Measurements from ENCODE around the gene MYH9. TPM values are rescaled to one million over a fixed set of nuclear protein-coding genes. Genes with fewer than 3 reads are reported as not detected.

Gene MYH9
- polyA plus RNA-seq, 3 donors, result 257 to 295 (median 274) TPM

DNA sequence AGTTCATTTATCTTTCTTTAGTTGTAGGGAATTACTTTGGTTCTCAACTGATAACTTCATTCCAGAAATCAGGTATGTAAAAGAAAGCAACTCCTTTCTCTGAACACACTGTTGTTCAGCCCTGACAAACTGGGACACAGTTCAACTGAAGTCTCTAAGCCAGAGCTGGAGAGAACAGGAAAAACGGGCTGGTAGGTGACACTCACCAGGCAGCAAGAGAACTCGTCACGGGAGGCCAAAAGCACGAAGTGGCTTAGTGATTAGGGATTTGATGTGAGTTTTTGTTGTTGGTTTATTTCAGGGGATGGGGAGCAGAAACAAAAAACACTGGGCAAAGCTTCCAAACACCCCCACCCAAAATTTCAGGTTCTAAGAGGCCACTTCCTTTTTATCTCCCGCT lies 54.1 kb downstream of the MYH9 start:
- no peak for DNase-seq (ENCODE audit: low read depth in 3 of 3, low spot score in 2 of 3)

- no peak for DNase-seq (ENCODE audit: low read depth in 3 of 3, low spot score in 2 of 3)
Measured at GRCh38 chr22:36332623-36333332, 55.0 kb downstream of the MYH9 start.

DNA sequence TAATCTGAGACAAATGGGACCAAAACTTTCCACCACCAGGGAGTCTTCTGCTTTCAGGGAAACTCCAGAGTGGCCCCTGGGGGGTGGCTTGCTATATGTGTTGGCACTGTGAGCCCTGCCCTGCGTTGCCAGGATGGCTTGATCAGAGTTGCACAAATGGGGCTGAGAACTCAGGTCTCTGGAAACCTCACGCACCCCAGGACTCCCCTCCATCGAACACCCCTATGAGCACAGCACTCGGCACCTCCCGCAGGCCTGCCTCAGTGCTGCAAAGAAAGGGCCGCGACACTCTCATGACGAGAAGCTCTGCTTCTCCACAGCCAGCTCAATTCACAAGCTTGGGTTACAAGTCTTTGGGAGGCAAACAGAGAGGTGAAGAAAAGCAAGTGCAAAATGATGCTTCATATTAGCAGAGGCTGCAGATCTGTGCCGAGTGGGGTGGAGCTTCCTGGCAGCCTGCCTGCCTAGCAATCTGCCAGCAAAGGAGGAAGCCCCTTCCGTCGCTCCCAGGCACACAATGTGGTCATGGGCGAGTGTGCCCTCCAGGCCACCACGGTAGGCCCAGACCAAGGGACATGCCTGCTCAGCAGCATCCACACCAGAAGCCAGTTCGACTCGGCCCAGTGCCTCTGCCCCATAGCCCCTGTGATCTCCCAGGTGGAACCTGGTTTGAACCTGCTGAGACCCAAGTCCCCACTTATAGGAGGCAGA lies 55.7 kb downstream of the MYH9 start:
- no peak for DNase-seq (ENCODE audit: low read depth in 3 of 3, low spot score in 2 of 3)

DNA sequence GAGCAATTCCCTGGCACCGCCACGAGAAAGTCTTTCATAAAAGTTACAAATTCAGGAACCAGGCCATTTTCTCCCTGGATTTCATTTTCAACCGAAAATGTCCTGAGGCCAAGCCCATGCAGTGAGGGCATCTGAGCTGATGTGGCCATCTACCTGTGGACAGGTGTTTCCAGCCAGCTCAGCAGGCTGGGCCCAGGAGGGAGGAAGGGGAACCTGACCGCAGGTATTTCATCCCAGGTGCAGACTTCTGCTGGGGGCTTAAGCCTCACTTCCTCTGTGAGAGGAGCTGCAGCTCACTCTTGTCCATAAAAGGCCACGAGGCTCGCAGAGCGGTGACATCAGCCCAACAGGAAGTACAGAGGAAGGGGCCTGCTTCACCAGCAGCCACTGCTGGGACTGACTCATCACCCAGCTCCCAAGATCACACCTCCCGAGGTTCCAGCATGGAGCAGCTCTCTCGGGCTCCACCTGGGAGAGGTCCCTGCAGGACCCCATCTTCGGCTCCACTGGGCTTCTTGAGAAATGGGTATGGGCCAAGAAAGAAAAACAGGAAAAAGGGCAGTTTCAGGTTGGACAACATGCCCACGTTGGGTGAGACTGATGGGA lies 56.4 kb downstream of the MYH9 start:
- DNase-seq (ENCODE audit: low read depth in 3 of 3, low spot score in 2 of 3), result no peak

DNA sequence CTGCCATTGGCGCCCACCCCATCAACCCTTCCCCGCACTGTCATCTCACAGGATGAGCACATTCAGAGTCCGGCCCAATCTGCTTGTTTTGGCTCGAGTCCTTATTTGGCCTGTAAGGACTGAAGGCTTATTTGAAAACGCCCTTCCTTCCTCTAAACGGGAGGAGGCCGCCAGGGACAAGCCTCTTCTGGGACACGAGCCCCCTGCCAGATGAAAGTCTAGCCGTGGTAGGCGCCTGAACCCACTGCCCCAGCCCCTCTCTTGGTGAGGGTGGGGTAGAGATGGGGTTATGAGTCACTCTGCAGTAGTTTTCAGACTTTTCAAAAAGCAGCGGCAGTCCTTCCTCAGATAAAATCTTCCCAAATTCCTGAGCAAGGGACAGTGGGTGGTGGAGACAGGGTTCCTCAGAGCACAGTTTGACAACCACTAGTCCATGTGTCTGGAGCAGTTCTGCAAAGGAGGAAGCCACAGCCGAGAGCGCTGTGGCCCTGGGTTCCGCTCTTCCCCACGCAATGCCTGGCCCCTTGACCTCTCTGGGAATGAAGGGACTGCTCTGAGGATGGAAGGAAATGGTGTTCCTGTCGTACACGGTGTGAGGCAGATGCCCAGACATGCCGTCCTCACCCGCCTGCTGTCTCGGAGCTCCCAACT lies 57.0 kb downstream of the MYH9 start:
- DNase-seq (ENCODE audit: low read depth in 3 of 3, low spot score in 2 of 3), result no peak

DNA sequence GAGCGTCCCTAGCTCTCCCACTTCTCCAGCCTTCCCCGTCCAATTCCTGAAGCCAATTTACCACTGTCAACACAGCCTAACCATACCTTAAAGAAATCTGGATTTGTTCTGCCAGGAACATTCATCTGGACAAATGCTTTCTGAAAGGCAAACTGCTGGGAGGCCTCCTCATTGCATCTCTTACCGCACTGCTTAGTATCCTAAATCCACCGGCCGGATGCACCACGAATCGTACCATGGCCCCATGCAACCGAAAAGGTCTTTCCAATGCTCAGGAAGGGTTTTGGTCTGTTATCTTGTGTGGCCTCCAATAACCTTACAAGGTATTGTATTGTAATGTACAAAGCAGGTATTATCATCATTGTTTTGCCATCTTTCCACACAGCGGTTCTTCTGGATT lies 57.6 kb downstream of the MYH9 start:
- DNase-seq (ENCODE audit: low read depth in 3 of 3, low spot score in 2 of 3), result no peak

GRCh38 chr22:36329254-36330078 lies 58.3 kb downstream of the MYH9 start:
- peak in 1 of 3 donors; percentile 65 for DNase-seq (ENCODE audit: low read depth in 3 of 3, low spot score in 2 of 3)

DNA sequence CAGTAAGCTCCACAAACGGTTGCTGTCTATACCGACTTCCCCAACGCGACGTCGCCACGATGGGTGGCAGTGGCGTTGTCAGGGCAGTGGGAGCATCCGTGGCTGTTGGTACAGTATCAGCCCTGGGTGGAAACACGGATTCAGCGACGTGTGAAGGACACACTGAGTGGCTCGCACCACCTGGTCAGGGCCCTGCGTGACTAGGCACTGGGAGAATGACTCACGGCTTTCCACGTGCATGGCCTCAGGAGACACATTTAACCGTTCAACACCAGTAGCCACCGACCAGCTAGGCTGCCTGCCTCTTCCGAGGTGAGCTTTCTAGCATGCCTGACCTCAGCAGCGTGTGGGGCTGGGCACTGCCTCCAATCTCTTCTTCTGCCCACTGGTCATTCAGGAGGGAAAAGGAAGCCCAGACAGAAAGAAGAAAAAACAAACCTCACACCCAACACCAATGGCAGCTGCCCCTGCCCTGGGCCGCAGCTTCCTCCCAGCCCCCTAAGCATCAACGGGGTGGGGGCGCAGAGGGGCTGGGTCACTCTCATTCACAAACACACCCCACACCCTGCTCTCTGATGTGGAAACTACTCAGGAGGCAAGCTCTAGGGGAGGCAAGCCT lies 59.0 kb downstream of the MYH9 start:
- DNase-seq (ENCODE audit: low read depth in 3 of 3, low spot score in 2 of 3), result no peak

GRCh38 chr22:36327922-36328551 lies 59.7 kb downstream of the MYH9 start:
- DNase-seq (ENCODE audit: low read depth in 3 of 3, low spot score in 2 of 3), result no peak

- no peak for DNase-seq (ENCODE audit: low read depth in 3 of 3, low spot score in 2 of 3)
Measured at GRCh38 chr22:36326178-36327161, 61.3 kb downstream of the MYH9 start.

DNA sequence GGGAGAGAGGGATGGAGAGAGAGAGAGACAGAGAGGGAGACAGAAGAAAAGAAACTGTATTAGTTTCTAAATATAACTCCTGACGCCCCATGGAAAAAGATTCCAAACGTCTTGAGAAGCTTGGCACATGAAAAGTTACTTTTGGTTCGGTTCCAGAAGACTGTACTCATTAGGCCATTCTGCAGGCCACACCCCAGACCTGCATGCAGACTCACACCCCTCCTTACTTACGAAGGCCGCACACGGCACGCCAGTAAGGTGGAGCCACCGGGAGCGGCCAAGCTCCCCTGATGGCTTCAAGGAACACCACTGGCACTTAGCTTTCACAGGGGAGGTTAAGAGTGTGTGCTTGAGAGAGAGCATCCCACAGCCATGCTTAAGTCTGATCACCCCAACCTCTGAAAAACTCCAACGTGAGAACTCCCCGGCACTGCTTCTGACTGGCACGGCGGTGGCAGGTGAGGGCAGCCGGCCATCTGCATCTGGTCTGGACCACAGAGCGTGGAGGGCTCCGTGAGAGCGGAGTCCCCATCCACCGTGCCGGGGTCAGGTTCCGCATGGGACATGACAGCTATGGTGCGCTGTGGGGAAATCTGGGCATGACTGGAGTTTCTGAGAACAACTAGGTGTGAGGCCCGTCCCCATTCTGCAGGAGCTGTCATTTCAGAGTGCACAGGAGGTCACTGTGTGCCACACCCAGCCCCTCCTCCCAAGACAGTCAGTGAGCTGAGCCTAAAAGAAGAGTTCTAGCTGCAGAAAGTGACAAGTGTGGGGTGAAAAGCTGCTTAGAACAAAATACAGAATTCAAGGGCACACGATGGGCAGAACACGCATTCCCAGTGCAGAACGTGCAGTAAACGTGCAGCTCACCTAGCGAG lies 62.4 kb downstream of the MYH9 start:
- no peak for DNase-seq (ENCODE audit: low read depth in 3 of 3, low spot score in 2 of 3)

- no peak for DNase-seq (ENCODE audit: low read depth in 3 of 3, low spot score in 2 of 3)
Measured at GRCh38 chr22:36324414-36324813, 63.4 kb downstream of the MYH9 start.

DNA sequence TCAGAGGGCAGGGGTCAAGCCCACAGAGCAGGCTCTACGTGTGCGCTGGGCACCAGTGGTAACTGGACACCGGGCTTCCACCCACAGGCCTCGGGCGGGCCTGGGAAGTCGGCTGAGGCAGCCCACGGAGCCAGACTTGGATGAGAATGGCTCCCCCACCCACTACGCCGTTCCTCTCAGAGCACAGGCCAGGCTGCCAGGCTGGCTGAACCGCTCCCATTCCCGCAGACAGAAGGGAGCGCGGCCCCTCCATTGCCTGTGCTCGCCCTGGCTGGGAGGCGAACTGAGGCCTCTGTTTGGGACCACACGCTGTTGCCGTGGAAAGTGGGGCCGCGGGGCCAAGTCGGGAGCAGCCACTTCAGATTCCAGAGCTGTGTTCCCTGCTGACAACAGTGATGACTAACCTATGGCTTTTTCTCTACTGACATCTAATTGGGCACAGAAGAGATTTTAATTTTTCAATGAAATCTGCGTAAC lies 63.9 kb downstream of the MYH9 start:
- no peak for DNase-seq (ENCODE audit: low read depth in 3 of 3, low spot score in 2 of 3)

- no peak for DNase-seq (ENCODE audit: low read depth in 3 of 3, low spot score in 2 of 3)
Measured at GRCh38 chr22:36323182-36323854, 64.4 kb downstream of the MYH9 start.

DNA sequence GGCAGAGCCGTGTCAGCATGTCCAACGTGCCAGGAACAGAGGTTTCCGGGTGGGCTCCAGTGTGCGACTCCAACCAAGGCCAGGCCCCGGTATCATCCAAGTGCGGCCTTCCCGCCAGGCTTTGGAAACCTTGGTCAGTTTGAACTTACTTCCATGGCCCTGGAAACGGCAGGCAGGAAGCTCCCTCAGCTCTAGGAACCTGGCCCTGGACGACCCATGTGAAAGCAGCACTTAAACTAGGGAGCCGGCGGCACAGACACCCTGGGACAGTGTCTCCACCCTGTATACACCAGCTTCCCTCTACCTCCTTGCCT lies 65.2 kb downstream of the MYH9 start:
- no peak for DNase-seq (ENCODE audit: low read depth in 3 of 3, low spot score in 2 of 3)

GRCh38 chr22:36321797-36322601 lies 65.8 kb downstream of the MYH9 start:
- DNase-seq (ENCODE audit: low read depth in 3 of 3, low spot score in 2 of 3), result no peak

Data from right renal cortex interstitium (tissue), 3 donors.